Keratinocyte (primary cell): Measurements from ENCODE around the gene FRS3. TPM values are rescaled to one million over a fixed set of nuclear protein-coding genes. Genes with fewer than 3 reads are reported as not detected.

Source experiments
- DNase-seq: peaks from one replicate; pipeline ENCODE4 v3.0.0-alpha.2; 2011; ENCODE audit warnings: low read depth, missing footprints, low spot score
- FAIRE-seq: peaks from 2 replicates; lab custom pipeline; 2011; peaks lifted over from hg19 to GRCh38; lab: Jason Lieb, UNC
- H2AFZ ChIP-seq: 2 replicates; pipeline ENCODE4 v1.6.0; 2012; ENCODE audit warnings: low read length, control low read depth, inconsistent platforms; ENCODE audit not compliant: control insufficient read depth
- H3K27ac ChIP-seq: 2 replicates; pipeline ENCODE4 v1.5.1; 2011; ENCODE audit warnings: low read length; ENCODE audit not compliant: control insufficient read depth, insufficient read depth
- H3K27me3 ChIP-seq: 3 replicates; pipeline ENCODE4 v1.6.0; 2011; ENCODE audit warnings: low read length; ENCODE audit not compliant: control insufficient read depth, insufficient read depth; ENCODE audit errors: extremely low read depth
- H3K36me3 ChIP-seq, 2 experiments: 2 replicates in 1 of 2; 3 replicates in 1 of 2; pipeline ENCODE4 v1.5.1; 2011; ENCODE audit warnings: low read length in 2 of 2, mild to moderate bottlenecking in 1 of 2; ENCODE audit not compliant: control insufficient read depth in 2 of 2, insufficient read depth in 2 of 2; ENCODE audit errors: extremely low read depth in 1 of 2
- H3K4me1 ChIP-seq: 3 replicates; pipeline ENCODE4 v1.5.1; 2011; ENCODE audit warnings: low read length; ENCODE audit not compliant: control insufficient read depth, insufficient read depth; ENCODE audit errors: extremely low read depth
- H3K4me2 ChIP-seq: 3 replicates; pipeline ENCODE4 v1.6.0; 2011; ENCODE audit warnings: low read depth, low read length; ENCODE audit not compliant: control insufficient read depth, insufficient read depth; ENCODE audit errors: extremely low read depth
- H3K4me3 ChIP-seq, 3 experiments: fragments of 200-600 bp in 1 of 3; sonication (generic) in 1 of 3; 2 replicates in 2 of 3; 3 replicates in 1 of 3; pipeline ENCODE4 v1.5.1; 2011 to 2016; ENCODE audit warnings: low read length in 3 of 3, mild to moderate bottlenecking in 3 of 3, control low read depth in 2 of 3, inconsistent platforms in 1 of 3, low read depth in 1 of 3, mixed read lengths in 1 of 3, mixed run types in 1 of 3, moderate library complexity in 1 of 3; ENCODE audit not compliant: control insufficient read depth in 2 of 3, insufficient read depth in 2 of 3; ENCODE audit errors: extremely low read depth in 1 of 3
- H3K79me2 ChIP-seq: 2 replicates; pipeline ENCODE4 v1.6.0; 2012; ENCODE audit warnings: low read length; ENCODE audit not compliant: control insufficient read depth, insufficient read depth
- H3K9ac ChIP-seq: 3 replicates; pipeline ENCODE4 v1.6.0; 2011; ENCODE audit warnings: low read length; ENCODE audit not compliant: control insufficient read depth, insufficient read depth; ENCODE audit errors: extremely low read depth
- H3K9me1 ChIP-seq: 3 replicates; pipeline ENCODE4 v1.6.0; 2011; ENCODE audit warnings: low read length; ENCODE audit not compliant: control insufficient read depth, insufficient read depth; ENCODE audit errors: extremely low read depth
- H3K9me3 ChIP-seq: 2 replicates; pipeline ENCODE4 v1.5.1; 2012; ENCODE audit warnings: low read depth, low read length; ENCODE audit not compliant: control insufficient read depth
- H4K20me1 ChIP-seq: 3 replicates; pipeline ENCODE4 v1.6.0; 2011; ENCODE audit warnings: low read length; ENCODE audit not compliant: control insufficient read depth, insufficient read depth; ENCODE audit errors: extremely low read depth
- CTCF ChIP-seq, 3 experiments: IDR thresholded peaks in 1 of 3; conservative IDR thresholded peaks in 1 of 3; optimal IDR thresholded peaks in 1 of 3; 2 replicates in 2 of 3; 3 replicates in 1 of 3; pipeline versions ENCODE3 to v1.5.1; 2011; ENCODE audit warnings: low read length in 3 of 3, mild to moderate bottlenecking in 3 of 3, moderate library complexity in 2 of 3, control low read depth in 1 of 3, inconsistent platforms in 1 of 3; ENCODE audit not compliant: insufficient read depth in 2 of 3; ENCODE audit errors: extremely low read depth in 1 of 3
- EZH2 ChIP-seq: IDR thresholded peaks from one replicate; pipeline ENCODE4 v1.6.1; 2012; ENCODE audit warnings: inconsistent platforms, mild to moderate bottlenecking, low read length, moderate library complexity
- dilution Hi-C: fragments of 300-500 bp; cut with MboI; formaldehyde crosslinking; loops from one replicate; pipeline ENCODE4 v1.7.0; 2020; ENCODE audit warnings: low sequenced_read_pairs; ENCODE audit not compliant: extremely low pct_ligation_motif_present
- polyA plus RNA-seq, 5 experiments: library from polyadenylated mRNA; depleted of rRNA in 3 of 5; stranded (reverse) in 3 of 5; stranded (forward) in 1 of 5; unstranded in 1 of 5; fragments of >200 nt; gene quantifications; 1 replicate in 1 of 5; 2 replicates in 3 of 5; 3 replicates in 1 of 5; pipeline versions ENCODE4 v1.2.1 to v1.2.3, GENCODE V29; 2011 to 2012; ENCODE audit warnings: missing spikeins in 2 of 5, low read depth in 1 of 5, low replicate concordance in 1 of 5

The FRS3 gene
- polyA plus RNA-seq, 1 donor (not counting 4 experiments of a cell fraction or from before 2014, with no cell fraction given), result 2.0 TPM

GRCh38 chr6:41733360-41733706 lies 46.4 kb downstream of the FRS3 start:
- Histone ChIP-seq H3K9ac (peak overlapping the region; percentile 18), H4K20me1 (no peaks in the 10 kb centered on the region), H3K27me3 (no peaks in the 10 kb centered on the region), H3K4me3 (peak overlapping the region in 2 of 3 experiments; percentile 0 to 69), H3K79me2 (no peaks in the 10 kb centered on the region), H3K27ac (peak overlapping the region; percentile 23), H3K9me3 (no peaks in the 10 kb centered on the region), H3K4me2 (peak overlapping the region; percentile 79), H3K36me3 (no peaks in the 10 kb centered on the region), H3K4me1 (peaks cover 35% of the 10 kb centered on the region), H2AFZ (no peak overlapping the region), H3K9me1 (no peaks in the 10 kb centered on the region)
- FAIRE-seq, result no peak
- TF ChIP-seq CTCF (optimal IDR thresholded peaks at IDR 0.05 in 1 of 3, IDR thresholded peaks at IDR 0.05 in 1 of 3, conservative IDR thresholded peaks at IDR 0.05 in 1 of 3; ENCODE audit: extremely low read depth in 1 of 3, insufficient read depth in 2 of 3, low read length in 3 of 3) (no peak), EZH2 (no peak)
- dilution Hi-C loops, result no loop called here
- DNase-seq, result no peak

- Histone ChIP-seq H3K9ac (peak overlapping the region; percentile 18), H3K4me2 (peak overlapping the region; percentile 79), H3K27me3 (no peaks in the 10 kb centered on the region), H3K36me3 (no peaks in the 10 kb centered on the region), H4K20me1 (no peaks in the 10 kb centered on the region), H3K27ac (peak overlapping the region; percentile 23), H3K9me1 (no peaks in the 10 kb centered on the region), H3K79me2 (no peaks in the 10 kb centered on the region), H2AFZ (no peak overlapping the region), H3K4me1 (peaks cover 35% of the 10 kb centered on the region), H3K4me3 (peak overlapping the region in 1 of 3 experiments; percentile 0), H3K9me3 (no peaks in the 10 kb centered on the region)
- FAIRE-seq, result no peak
- dilution Hi-C loops, result no loop called here
- DNase-seq, result no peak
- TF ChIP-seq CTCF (optimal IDR thresholded peaks at IDR 0.05 in 1 of 3, IDR thresholded peaks at IDR 0.05 in 1 of 3, conservative IDR thresholded peaks at IDR 0.05 in 1 of 3; ENCODE audit: extremely low read depth in 1 of 3, insufficient read depth in 2 of 3, low read length in 3 of 3), result no peak
- no peak for TF ChIP-seq EZH2
Measured at GRCh38 chr6:41732591-41733359, 46.9 kb downstream of the FRS3 start.
